NOMO-1 treated with dmso at 0.1 percent for 144 hours (cell line): ENCODE data around the gene CST2.
"Not testable (repeated sequence)": the region's sequence is repeated elsewhere in the genome, so short reads cannot be mapped to it uniquely, and the experiment has no call there.

ENCODE experiments used
- DNase-seq: peaks from one replicate; lab custom pipeline; 2025; ENCODE audit not compliant: unreplicated experiment; lab: John Stamatoyannopoulos, UW

Gene CST2

GRCh38 chr20:23826541-23827021, at the start of gene CST2:
Gene CST2 (minus strand): TSS chr20:23826729. CDS start chr20:23826660, 69 bp downstream.
- DNase-seq: no peak

GRCh38 chr20:23875606-23876237, 49.2 kb upstream of the CST2 start:
- DNase-seq: no peak

GRCh38 chr20:23874747-23875146, 48.2 kb upstream of the CST2 start:
- DNase-seq: no peak

- no peak for DNase-seq
These were observed 47.0 kb upstream of the CST2 start for GRCh38 chr20:23873370-23874015.

GRCh38 chr20:23872065-23872464, 45.5 kb upstream of the CST2 start:
- no peak for DNase-seq

GRCh38 chr20:23870461-23870860, 43.9 kb upstream of the CST2 start:
- no peak for DNase-seq

- no peak for DNase-seq
These were observed 43.0 kb upstream of the CST2 start for GRCh38 chr20:23869520-23869919.

GRCh38 chr20:23868321-23868720, 41.8 kb upstream of the CST2 start:
- DNase-seq: no peak

GRCh38 chr20:23867152-23867776, 40.7 kb upstream of the CST2 start:
- DNase-seq: no peak

GRCh38 chr20:23860771-23861170, 34.2 kb upstream of the CST2 start:
- not testable (repeated sequence) for DNase-seq

- DNase-seq: no peak
These were observed 31.6 kb upstream of the CST2 start for GRCh38 chr20:23857962-23858595.

GRCh38 chr20:23856736-23857135, 30.2 kb upstream of the CST2 start:
- DNase-seq: no peak

GRCh38 chr20:23856226-23856625, 29.7 kb upstream of the CST2 start:
- no peak for DNase-seq

GRCh38 chr20:23841693-23842092, 15.2 kb upstream of the CST2 start:
- no peak for DNase-seq

- no peak for DNase-seq
These were observed 9.2 kb upstream of the CST2 start for GRCh38 chr20:23835716-23836115.

GRCh38 chr20:23832775-23833513, 6.4 kb upstream of the CST2 start:
- DNase-seq: no peak

- not testable (repeated sequence) for DNase-seq
These were observed 5.4 kb upstream of the CST2 start for GRCh38 chr20:23831961-23832360.

- no peak for DNase-seq
These were observed 2.8 kb downstream of the CST2 start for GRCh38 chr20:23823621-23824324.

GRCh38 chr20:23823111-23823510, 3.4 kb downstream of the CST2 start:
- DNase-seq: no peak

- no peak for DNase-seq
These were observed 6.0 kb downstream of the CST2 start for GRCh38 chr20:23820493-23820892.
